ENCODE results near the gene SSTR4.

Gene SSTR4

GRCh38 chr20:23000232-23000947, 34.7 kb upstream of the SSTR4 start:
- FAIRE-seq (no peak), DNase-seq (ENCODE audit: insufficient read length, low spot score) (no peak)
- TF ChIP-seq CTCF (IDR thresholded peaks at IDR 0.05; ENCODE audit: insufficient read depth, missing control alignments) = no peak

- no peak for FAIRE-seq
- no peak for DNase-seq (ENCODE audit: insufficient read length, low spot score)
- TF ChIP-seq CTCF (IDR thresholded peaks at IDR 0.05; ENCODE audit: insufficient read depth, missing control alignments) = no peak
These were observed 32.8 kb upstream of the SSTR4 start for GRCh38 chr20:23002276-23002675.

- DNase-seq (ENCODE audit: insufficient read length, low spot score) (no peak), FAIRE-seq (no peak)
These were observed 32.0 kb upstream of the SSTR4 start for GRCh38 chr20:23003077-23003635.

GRCh38 chr20:23003881-23004460, 31.1 kb upstream of the SSTR4 start:
- FAIRE-seq = no peak
- no peak for DNase-seq (ENCODE audit: insufficient read length, low spot score)
- TF ChIP-seq CTCF (IDR thresholded peaks at IDR 0.05; ENCODE audit: insufficient read depth, missing control alignments) = no peak

More at GRCh38 chr20:23003077-23003635, 32.0 kb upstream of the SSTR4 start:
- TF ChIP-seq CTCF (IDR thresholded peaks at IDR 0.05; ENCODE audit: insufficient read depth, missing control alignments) = no peak

- no peak for FAIRE-seq
- no peak for DNase-seq (ENCODE audit: insufficient read length, low spot score)
- TF ChIP-seq CTCF (IDR thresholded peaks at IDR 0.05; ENCODE audit: insufficient read depth, missing control alignments) = no peak
These were observed 29.3 kb upstream of the SSTR4 start for GRCh38 chr20:23005776-23006175.

- TF ChIP-seq CTCF (IDR thresholded peaks at IDR 0.05; ENCODE audit: insufficient read depth, missing control alignments) = no peak
- no peak for FAIRE-seq
- DNase-seq (ENCODE audit: insufficient read length, low spot score) = no peak
These were observed 27.6 kb upstream of the SSTR4 start for GRCh38 chr20:23007462-23007861.
